ENCODE measurements around the gene MYOM3. TPM values are rescaled to one million over a fixed set of nuclear protein-coding genes. Genes with fewer than 3 reads are reported as not detected.

Gene MYOM3
- total RNA-seq, 1 donor from 2014 or later = 0.25 TPM

DNA sequence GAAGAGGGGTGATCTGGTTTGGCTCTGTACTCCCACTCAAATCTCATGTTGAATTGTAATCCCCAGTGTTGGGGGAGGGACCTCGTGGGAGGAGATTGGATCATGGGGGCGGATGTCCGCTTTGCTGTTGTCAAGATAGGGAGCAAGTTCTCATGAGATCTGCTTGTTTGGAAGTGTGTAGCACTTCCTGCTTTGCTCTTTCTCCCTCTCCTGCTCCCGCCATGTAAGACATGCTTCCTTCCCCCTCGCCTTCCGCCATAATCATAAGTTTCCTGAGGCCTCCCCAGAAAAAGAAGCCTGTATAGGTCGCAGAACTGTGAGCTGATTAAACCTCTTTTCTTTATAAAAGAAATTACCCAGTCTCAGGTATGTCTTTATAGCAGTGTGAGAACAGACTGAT is 27.9 kb downstream of the MYOM3 start:
- Histone ChIP-seq H3K27me3 (no peaks in the 10 kb centered on the region), H3K9me3 (no peaks in the 10 kb centered on the region), H3K36me3 (no peaks in the 10 kb centered on the region), H3K27ac (no peak overlapping the region), H3K4me1 (no peaks in the 10 kb centered on the region), H3K4me3 (no peak overlapping the region)
- TF ChIP-seq, protein P1, sequence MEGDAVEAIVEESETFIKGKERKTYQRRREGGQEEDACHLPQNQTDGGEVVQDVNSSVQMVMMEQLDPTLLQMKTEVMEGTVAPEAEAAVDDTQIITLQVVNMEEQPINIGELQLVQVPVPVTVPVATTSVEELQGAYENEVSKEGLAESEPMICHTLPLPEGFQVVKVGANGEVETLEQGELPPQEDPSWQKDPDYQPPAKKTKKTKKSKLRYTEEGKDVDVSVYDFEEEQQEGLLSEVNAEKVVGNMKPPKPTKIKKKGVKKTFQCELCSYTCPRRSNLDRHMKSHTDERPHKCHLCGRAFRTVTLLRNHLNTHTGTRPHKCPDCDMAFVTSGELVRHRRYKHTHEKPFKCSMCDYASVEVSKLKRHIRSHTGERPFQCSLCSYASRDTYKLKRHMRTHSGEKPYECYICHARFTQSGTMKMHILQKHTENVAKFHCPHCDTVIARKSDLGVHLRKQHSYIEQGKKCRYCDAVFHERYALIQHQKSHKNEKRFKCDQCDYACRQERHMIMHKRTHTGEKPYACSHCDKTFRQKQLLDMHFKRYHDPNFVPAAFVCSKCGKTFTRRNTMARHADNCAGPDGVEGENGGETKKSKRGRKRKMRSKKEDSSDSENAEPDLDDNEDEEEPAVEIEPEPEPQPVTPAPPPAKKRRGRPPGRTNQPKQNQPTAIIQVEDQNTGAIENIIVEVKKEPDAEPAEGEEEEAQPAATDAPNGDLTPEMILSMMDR (IDR thresholded peaks at IDR 0.05) = no peak
- TF ChIP-seq POLR2AphosphoS5 (IDR thresholded peaks at IDR 0.05; ENCODE audit: insufficient read depth in 1 of 2, low read depth in 1 of 2) = no peak
- TF ChIP-seq POLR2A (IDR thresholded peaks at IDR 0.05) = no peak
- intact Hi-C loops (cut with DNase I) = no loop called here
- DNase-seq (ENCODE audit: extremely low spot score in 2 of 2) = no peak

DNA sequence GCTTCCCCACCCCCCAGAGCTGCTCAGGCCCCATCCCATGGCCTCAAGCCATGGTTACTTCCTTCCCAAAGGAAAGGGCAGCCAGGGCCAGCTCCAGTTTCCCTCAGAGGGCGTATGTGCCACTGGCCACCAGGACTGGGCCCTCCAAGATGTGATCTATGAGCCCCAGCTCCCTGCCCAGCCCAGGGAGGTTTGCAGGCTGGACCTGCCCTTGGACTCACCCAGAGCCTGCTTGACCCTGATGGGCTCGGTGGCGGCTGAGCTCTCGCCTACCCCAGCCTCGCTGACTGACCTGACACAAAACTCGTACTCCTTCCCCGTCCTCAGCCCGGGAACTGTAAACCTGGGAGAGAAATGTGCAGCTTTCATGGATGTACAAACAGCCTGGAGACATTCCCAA is 29.6 kb downstream of the MYOM3 start:
- intact Hi-C loops (cut with DNase I) = no loop called here
- Histone ChIP-seq H3K27me3 (no peaks in the 10 kb centered on the region), H3K36me3 (no peaks in the 10 kb centered on the region), H3K9me3 (no peaks in the 10 kb centered on the region), H3K4me3 (no peak overlapping the region), H3K27ac (no peak overlapping the region), H3K4me1 (no peaks in the 10 kb centered on the region)
- TF ChIP-seq, protein P1 (IDR thresholded peaks at IDR 0.05) = no peak
- no peak for TF ChIP-seq POLR2AphosphoS5 (IDR thresholded peaks at IDR 0.05; ENCODE audit: insufficient read depth in 1 of 2, low read depth in 1 of 2)
- no peak for TF ChIP-seq POLR2A (IDR thresholded peaks at IDR 0.05)
- no peak for DNase-seq (ENCODE audit: extremely low spot score in 2 of 2)

DNA sequence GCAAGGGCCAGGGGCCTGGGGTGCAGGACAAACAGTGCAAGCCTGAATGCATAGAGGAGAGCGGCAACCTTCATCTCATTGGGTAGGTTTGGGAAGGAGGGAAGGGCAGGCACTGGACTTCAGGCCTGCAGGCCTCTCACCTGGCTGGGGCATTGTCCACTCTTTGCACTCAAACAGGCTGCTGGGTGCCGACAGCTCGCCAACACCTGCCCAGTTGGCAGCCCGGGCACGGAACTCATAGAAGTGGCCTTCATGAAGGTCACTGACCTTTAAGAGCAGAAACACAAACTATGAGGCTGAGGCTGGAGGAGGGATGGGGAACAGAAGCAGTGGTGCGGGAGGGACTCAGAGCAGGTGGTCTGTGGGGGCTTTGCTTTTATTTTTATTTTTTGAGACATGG is 30.7 kb downstream of the MYOM3 start:
- no peak overlapping the region for H3K27ac ChIP-seq
- no peaks in the 10 kb centered on the region for H3K9me3 ChIP-seq
- TF ChIP-seq POLR2AphosphoS5 (IDR thresholded peaks at IDR 0.05; ENCODE audit: insufficient read depth in 1 of 2, low read depth in 1 of 2) (no peak), POLR2A (IDR thresholded peaks at IDR 0.05) (no peak)
- TF ChIP-seq, protein P1 (IDR thresholded peaks at IDR 0.05) = no peak
- no peaks in the 10 kb centered on the region for H3K27me3 ChIP-seq
- no peaks in the 10 kb centered on the region for H3K36me3 ChIP-seq
- no peaks in the 10 kb centered on the region for H3K4me1 ChIP-seq
- H3K4me3 ChIP-seq = no peak overlapping the region
- no peak for DNase-seq (ENCODE audit: extremely low spot score in 2 of 2)
- intact Hi-C loops (cut with DNase I) = no loop called here

DNA sequence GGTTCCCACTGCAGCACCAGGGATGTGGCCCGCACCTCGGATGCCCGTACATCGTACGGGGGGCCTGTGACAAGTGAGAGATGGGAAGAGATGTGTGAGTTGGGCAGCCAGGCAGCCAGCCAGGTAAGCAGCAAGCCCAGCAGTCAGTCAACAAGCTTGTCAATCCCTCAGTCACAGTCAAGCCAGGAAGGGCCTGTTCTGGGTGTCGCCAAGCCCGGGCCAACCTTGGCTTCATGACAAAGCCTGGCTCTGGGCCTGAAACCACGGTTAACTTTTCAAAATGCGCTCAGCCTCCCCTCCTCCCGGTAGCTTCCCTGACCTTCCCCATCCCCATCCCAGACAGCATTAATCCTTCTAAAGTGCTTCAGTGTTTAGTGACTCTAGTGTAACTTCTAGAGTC is 31.8 kb downstream of the MYOM3 start:
- Histone ChIP-seq H3K27me3 (no peaks in the 10 kb centered on the region), H3K9me3 (no peaks in the 10 kb centered on the region), H3K4me3 (no peak overlapping the region), H3K4me1 (no peaks in the 10 kb centered on the region), H3K36me3 (no peaks in the 10 kb centered on the region), H3K27ac (no peak overlapping the region)
- DNase-seq (ENCODE audit: extremely low spot score in 2 of 2) = no peak
- TF ChIP-seq POLR2AphosphoS5 (IDR thresholded peaks at IDR 0.05; ENCODE audit: insufficient read depth in 1 of 2, low read depth in 1 of 2) (no peak), POLR2A (IDR thresholded peaks at IDR 0.05) (no peak)
- TF ChIP-seq, protein P1 (IDR thresholded peaks at IDR 0.05) = no peak
- intact Hi-C loops (cut with DNase I) = no loop called here

DNA sequence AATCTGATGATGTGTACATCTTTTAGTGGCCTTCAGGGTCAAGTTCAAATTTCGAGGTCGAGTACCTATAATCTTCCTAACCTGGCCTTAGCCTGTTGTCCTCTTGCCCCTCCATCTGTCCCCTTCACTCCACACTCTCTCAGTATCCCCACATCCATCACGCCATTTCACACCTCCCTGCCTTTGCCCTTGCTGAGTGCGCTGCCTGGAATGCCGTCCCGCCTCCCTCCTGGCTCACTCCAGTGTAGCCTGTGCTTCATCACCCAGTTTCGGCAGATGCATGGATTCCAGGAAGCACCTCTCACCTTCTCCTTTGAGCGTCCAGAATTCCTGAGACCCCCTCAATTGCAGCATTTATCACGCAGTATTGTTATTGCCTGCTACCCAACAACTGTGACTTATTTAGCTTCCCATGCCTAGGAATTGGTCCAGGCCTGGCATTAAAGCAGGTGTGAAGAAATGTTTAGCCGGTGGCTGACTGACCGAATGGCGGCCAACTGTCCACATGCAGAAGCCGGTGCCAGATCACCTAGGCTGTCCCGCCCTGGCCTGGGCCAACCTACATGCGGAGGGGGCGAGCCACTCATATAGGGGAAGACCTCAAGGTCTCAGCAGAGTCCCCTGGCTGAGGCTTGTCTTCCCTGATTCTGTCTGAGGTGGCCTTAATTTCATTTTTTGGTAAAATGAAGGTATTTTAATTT is 34.5 kb downstream of the MYOM3 start:
- intact Hi-C loops (cut with DNase I) = no loop called here

More for the DNA sequence above, 34.5 kb downstream of the MYOM3 start:
- Histone ChIP-seq H3K4me3 (no peak overlapping the region), H3K27me3 (no peaks in the 10 kb centered on the region), H3K9me3 (no peaks in the 10 kb centered on the region), H3K36me3 (no peaks in the 10 kb centered on the region), H3K4me1 (no peaks in the 10 kb centered on the region), H3K27ac (no peak overlapping the region)
- TF ChIP-seq, protein P1 (IDR thresholded peaks at IDR 0.05) = no peak
- no peak for DNase-seq (ENCODE audit: extremely low spot score in 2 of 2)

Measured in vagina (tissue), 2 donors.